ENCODE measurements around the gene PRRT2. TPM values are rescaled to one million over a fixed set of nuclear protein-coding genes. Genes with fewer than 3 reads are reported as not detected.
"Not testable (repeated sequence)": the region's sequence is repeated elsewhere in the genome, so short reads cannot be mapped to it uniquely, and the experiment has no call there.

The PRRT2 gene
- total and polyA plus RNA-seq, 2 experiments from 2014 or later = 13.3 to 16.6 TPM

DNA sequence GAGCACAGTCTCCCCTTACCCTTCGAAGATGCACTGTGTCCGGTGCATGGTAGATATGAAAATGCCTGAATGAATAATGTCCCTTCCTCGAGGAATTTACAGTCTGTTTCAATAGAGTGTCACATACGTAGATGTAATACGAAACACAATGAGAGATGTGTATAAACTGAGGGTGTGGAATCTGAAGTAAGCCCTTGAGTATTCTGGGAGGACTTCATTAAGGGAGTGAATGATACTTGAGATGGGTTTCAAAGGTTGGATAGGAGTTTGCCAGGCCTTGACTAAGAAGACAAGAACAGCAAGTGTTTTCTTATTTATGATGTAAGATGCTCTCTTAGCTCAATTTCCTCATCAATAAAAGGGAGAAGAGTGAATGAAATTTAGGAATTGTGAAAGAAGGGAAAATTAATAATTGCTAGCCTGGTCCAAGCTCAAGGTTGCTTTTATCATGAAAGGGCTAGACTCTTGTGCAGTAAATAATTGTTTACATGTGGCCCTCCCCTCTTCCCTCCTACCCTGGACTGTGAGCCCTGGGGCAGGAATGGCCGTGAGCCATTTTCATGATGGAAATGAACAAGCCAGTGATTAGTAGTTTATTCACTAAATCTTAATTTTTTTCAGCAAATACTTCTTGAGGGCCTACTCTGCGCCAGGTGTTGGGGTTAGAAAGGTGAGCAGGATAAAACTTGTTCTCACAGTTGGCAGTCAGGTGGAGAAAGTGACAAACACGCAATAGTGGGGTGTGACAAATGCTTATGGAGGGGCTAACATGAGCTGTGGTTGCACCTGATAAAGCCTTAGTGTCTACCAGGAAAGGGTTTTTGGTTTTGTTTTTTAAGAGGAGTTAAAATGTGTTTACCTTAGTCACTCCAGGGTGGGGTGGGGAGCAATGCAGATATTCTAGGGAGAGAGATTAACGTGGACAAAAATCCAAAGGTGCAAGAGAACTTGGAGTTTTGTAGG is 19.9 kb upstream of the PRRT2 start:
- Histone ChIP-seq H4K20me1 (replicated peaks; ENCODE audit: insufficient read depth) (peaks cover 46% of the 10 kb centered on the region), H3K79me2 (replicated peaks; ENCODE audit: insufficient read depth) (peaks cover 59% of the 10 kb centered on the region), H3K36me3 (ENCODE audit: insufficient read depth) (peaks cover 5% of the 10 kb centered on the region; the same call in 1 of the 2 replicates), H3K4me3 (peak overlapping the region; percentile 95), H3K9me2 (ENCODE audit: insufficient read depth) (no peaks in the 10 kb centered on the region), H3K4me2 (peak overlapping the region; percentile 98), H2AFZ (no peak overlapping the region), H3K27me3 (ENCODE audit: insufficient read depth) (no peaks in the 10 kb centered on the region), H3K4me1 (ENCODE audit: insufficient read depth) (peaks cover 7% of the 10 kb centered on the region; the same call in 1 of the 2 replicates), H3F3A (replicated peaks; ENCODE audit: low read depth) (peaks cover 18% of the 10 kb centered on the region; the same call in 1 of the 2 replicates), H3K27ac (ENCODE audit: low read depth) (peak overlapping the region; percentile 62; the same call in 1 of the 2 replicates)
- peaks cover 14% of the 10 kb centered on the region for H3K4me1 Mint-ChIP-seq
- peaks cover 33% of the 10 kb centered on the region for H3K36me3 Mint-ChIP-seq (ENCODE audit: low read depth)
- TF ChIP-seq STAT1 (IDR thresholded peaks at IDR 0.05; ENCODE audit: unreplicated experiment) (no peak), EZH2phosphoT487 (IDR thresholded peaks at IDR 0.05; ENCODE audit: unreplicated experiment) (no peak)
- TF ChIP-seq, protein P1, sequence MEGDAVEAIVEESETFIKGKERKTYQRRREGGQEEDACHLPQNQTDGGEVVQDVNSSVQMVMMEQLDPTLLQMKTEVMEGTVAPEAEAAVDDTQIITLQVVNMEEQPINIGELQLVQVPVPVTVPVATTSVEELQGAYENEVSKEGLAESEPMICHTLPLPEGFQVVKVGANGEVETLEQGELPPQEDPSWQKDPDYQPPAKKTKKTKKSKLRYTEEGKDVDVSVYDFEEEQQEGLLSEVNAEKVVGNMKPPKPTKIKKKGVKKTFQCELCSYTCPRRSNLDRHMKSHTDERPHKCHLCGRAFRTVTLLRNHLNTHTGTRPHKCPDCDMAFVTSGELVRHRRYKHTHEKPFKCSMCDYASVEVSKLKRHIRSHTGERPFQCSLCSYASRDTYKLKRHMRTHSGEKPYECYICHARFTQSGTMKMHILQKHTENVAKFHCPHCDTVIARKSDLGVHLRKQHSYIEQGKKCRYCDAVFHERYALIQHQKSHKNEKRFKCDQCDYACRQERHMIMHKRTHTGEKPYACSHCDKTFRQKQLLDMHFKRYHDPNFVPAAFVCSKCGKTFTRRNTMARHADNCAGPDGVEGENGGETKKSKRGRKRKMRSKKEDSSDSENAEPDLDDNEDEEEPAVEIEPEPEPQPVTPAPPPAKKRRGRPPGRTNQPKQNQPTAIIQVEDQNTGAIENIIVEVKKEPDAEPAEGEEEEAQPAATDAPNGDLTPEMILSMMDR (conservative IDR thresholded peaks at IDR 0.05; ENCODE audit: low read depth in 2 of 2) = no peak
- H3K9me3 Mint-ChIP-seq = no peaks in the 10 kb centered on the region
- H3K27ac Mint-ChIP-seq = peak overlapping the region; percentile 29
- ATAC-seq (no peak), DNase-seq (ENCODE audit: low spot score) (no peak)
- peak overlapping the region; percentile 99 for H3K4me3 Mint-ChIP-seq
- peaks cover 15% of the 10 kb centered on the region for H3K27me3 Mint-ChIP-seq (ENCODE audit: insufficient read depth, low read depth, poor library complexity)

DNA sequence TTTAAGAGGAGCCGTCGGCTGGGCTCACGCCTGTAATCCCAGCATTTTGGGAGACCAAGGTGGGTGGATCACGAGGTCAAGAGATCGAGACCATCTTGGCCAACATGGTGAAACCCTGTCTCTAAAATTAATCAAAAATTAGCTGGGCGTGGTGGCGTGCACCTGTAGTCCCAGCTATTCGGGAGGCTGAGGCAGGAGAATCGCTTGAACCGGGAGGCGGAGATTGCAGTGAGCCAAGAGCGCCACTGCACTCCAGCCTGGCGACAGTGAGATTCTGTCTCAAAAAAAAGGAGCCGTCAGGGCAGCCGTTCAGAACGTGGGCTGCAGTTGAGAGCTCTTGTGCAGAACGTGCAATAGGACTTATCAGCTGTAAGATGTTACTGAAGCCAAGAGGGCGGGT is 18.8 kb upstream of the PRRT2 start:
- not testable (repeated sequence) for H3K4me2 ChIP-seq; DNase-seq (ENCODE audit: low spot score)
- 0 out of 3 replicates have a peak overlapping the region, but pooled peaks have one; percentile 99 for H3K4me3 Mint-ChIP-seq

DNA sequence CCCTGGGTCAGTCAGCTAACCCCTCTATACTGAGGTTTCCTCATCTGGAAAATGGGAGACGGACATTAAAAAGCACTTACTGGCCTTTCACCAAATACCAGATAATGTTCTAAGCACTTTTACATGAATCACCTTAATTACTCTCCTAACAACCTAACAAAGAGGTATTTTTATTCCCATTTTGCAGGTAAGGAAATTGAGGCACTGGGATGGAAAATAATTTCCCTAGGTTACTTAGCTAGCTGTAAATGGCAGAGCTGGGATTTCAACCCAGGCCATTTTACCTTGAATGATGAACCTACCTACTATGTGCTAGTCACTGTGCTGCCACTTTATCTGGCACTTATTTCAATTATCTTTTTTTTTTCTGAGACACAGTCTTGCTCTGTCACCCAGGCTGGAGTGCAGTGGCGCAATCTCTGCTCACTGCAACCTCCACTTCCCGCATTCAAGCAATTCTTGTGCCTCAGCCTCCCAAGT is 17.7 kb upstream of the PRRT2 start:
- Histone ChIP-seq H3K4me2 (no peak overlapping the region), H3F3A (replicated peaks; ENCODE audit: low read depth) (peaks cover 18% of the 10 kb centered on the region; the same call in 1 of the 2 replicates), H2AFZ (no peak overlapping the region), H3K27ac (ENCODE audit: low read depth) (no peak overlapping the region), H3K79me2 (replicated peaks; ENCODE audit: insufficient read depth) (peaks cover 59% of the 10 kb centered on the region), H4K20me1 (replicated peaks; ENCODE audit: insufficient read depth) (peaks cover 51% of the 10 kb centered on the region), H3K4me3 (no peak overlapping the region), H3K27me3 (ENCODE audit: insufficient read depth) (no peaks in the 10 kb centered on the region), H3K36me3 (ENCODE audit: insufficient read depth) (peaks cover 22% of the 10 kb centered on the region), H3K9me2 (ENCODE audit: insufficient read depth) (no peaks in the 10 kb centered on the region), H3K4me1 (ENCODE audit: insufficient read depth) (peaks cover 7% of the 10 kb centered on the region; the same call in 1 of the 2 replicates)
- Mint-ChIP-seq H3K27me3 (ENCODE audit: insufficient read depth, low read depth, poor library complexity) (peaks cover 15% of the 10 kb centered on the region), H3K27ac (no peak overlapping the region), H3K4me1 (peaks cover 14% of the 10 kb centered on the region), H3K36me3 (ENCODE audit: low read depth) (peaks cover 55% of the 10 kb centered on the region), H3K4me3 (no peak overlapping the region), H3K9me3 (no peaks in the 10 kb centered on the region)
- DNase-seq (ENCODE audit: low spot score) (no peak), ATAC-seq (no peak)
- no peak for TF ChIP-seq JUNB (IDR thresholded peaks at IDR 0.05; ENCODE audit: unreplicated experiment)
- TF ChIP-seq, protein P2, sequence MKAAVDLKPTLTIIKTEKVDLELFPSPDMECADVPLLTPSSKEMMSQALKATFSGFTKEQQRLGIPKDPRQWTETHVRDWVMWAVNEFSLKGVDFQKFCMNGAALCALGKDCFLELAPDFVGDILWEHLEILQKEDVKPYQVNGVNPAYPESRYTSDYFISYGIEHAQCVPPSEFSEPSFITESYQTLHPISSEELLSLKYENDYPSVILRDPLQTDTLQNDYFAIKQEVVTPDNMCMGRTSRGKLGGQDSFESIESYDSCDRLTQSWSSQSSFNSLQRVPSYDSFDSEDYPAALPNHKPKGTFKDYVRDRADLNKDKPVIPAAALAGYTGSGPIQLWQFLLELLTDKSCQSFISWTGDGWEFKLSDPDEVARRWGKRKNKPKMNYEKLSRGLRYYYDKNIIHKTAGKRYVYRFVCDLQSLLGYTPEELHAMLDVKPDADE (IDR thresholded peaks at IDR 0.05) = no peak
- TF ChIP-seq, protein P3, sequence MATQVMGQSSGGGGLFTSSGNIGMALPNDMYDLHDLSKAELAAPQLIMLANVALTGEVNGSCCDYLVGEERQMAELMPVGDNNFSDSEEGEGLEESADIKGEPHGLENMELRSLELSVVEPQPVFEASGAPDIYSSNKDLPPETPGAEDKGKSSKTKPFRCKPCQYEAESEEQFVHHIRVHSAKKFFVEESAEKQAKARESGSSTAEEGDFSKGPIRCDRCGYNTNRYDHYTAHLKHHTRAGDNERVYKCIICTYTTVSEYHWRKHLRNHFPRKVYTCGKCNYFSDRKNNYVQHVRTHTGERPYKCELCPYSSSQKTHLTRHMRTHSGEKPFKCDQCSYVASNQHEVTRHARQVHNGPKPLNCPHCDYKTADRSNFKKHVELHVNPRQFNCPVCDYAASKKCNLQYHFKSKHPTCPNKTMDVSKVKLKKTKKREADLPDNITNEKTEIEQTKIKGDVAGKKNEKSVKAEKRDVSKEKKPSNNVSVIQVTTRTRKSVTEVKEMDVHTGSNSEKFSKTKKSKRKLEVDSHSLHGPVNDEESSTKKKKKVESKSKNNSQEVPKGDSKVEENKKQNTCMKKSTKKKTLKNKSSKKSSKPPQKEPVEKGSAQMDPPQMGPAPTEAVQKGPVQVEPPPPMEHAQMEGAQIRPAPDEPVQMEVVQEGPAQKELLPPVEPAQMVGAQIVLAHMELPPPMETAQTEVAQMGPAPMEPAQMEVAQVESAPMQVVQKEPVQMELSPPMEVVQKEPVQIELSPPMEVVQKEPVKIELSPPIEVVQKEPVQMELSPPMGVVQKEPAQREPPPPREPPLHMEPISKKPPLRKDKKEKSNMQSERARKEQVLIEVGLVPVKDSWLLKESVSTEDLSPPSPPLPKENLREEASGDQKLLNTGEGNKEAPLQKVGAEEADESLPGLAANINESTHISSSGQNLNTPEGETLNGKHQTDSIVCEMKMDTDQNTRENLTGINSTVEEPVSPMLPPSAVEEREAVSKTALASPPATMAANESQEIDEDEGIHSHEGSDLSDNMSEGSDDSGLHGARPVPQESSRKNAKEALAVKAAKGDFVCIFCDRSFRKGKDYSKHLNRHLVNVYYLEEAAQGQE (IDR thresholded peaks at IDR 0.05; ENCODE audit: unreplicated experiment) = no peak
- no peak for TF ChIP-seq ZNF331 (CRISPR knock-in tag; IDR thresholded peaks at IDR 0.05; ENCODE audit: low read depth)
- no peak for TF ChIP-seq EZH2phosphoT487 (IDR thresholded peaks at IDR 0.05; ENCODE audit: unreplicated experiment)

More for the DNA sequence above, 18.8 kb upstream of the PRRT2 start:
- Mint-ChIP-seq H3K36me3 (ENCODE audit: low read depth) (peaks cover 43% of the 10 kb centered on the region), H3K27ac (peak overlapping the region; percentile 19), H3K27me3 (ENCODE audit: insufficient read depth, low read depth, poor library complexity) (peaks cover 15% of the 10 kb centered on the region), H3K4me1 (peaks cover 14% of the 10 kb centered on the region)
- H3K4me1 ChIP-seq (ENCODE audit: insufficient read depth); H3K9me2 ChIP-seq (ENCODE audit: insufficient read depth); H3K9me3 Mint-ChIP-seq; H2AFZ ChIP-seq; H3K27ac ChIP-seq (ENCODE audit: low read depth); H3K4me3 ChIP-seq; H3K27me3 ChIP-seq (ENCODE audit: insufficient read depth); ATAC-seq: not testable (repeated sequence)
- Histone ChIP-seq H3K36me3 (ENCODE audit: insufficient read depth) (peaks cover 15% of the 10 kb centered on the region), H3F3A (replicated peaks; ENCODE audit: low read depth) (peaks cover 18% of the 10 kb centered on the region; the same call in 1 of the 2 replicates), H4K20me1 (replicated peaks; ENCODE audit: insufficient read depth) (peaks cover 47% of the 10 kb centered on the region), H3K79me2 (replicated peaks; ENCODE audit: insufficient read depth) (peaks cover 59% of the 10 kb centered on the region)

Data from GM23338 (cell line).